ENCODE results near the gene CFAP73.
A peak's percentile ranks its signal among the peaks of the same experiment; 100 is the strongest.

Gene CFAP73

DNA sequence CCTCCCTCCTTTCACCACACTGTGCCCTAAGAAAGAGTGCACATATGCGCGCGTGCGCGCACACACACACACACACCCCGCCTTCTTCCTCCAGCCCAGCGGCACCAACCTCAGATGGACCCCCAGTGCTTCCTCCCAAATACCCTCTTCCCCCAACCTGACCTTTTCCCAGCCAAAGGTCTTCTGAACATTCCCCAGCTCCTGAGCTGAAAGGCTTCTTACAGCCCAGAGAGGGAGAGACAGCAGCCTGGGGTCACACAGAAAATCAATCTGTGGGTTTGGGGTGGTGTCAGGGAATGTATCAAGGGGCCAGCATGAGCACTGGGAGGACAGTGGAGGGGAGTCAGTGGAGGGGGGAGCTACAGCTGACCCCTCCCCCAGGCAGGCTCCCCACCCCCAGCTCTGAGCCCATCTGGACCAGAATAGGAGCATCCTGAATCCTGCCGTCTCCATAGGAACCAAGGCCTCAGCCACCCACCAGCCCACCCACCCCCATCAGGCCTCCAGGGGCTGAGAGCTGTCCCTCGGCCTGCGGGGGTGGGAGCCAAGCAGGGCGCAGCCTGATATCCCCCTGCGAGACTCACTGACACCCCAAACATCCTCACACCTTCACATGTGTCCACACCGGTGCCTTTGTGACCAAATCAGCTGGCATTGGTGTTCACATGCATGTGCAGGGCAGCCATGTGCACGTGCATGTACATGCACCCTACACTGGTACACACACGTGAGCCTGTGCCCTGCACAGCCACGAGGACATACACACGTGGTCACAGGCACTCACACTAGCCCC lies 19.7 kb upstream of the CFAP73 start:
- Mint-ChIP-seq H3K36me3 (ENCODE audit: insufficient read depth) (no peaks in the 10 kb centered on the region), H3K27me3 (peaks cover 0 to 6% of the 10 kb centered on the region in 2 donors), H3K27ac (no peak overlapping the region), H3K4me1 (ENCODE audit: low read depth in 2 of 2) (peaks cover 0 to 2% of the 10 kb centered on the region in 2 donors), H3K4me3 (no peak overlapping the region), H3K9me3 (no peaks in the 10 kb centered on the region)
- DNase-seq = no peak
- ATAC-seq (replicated peaks) = no peak

DNA sequence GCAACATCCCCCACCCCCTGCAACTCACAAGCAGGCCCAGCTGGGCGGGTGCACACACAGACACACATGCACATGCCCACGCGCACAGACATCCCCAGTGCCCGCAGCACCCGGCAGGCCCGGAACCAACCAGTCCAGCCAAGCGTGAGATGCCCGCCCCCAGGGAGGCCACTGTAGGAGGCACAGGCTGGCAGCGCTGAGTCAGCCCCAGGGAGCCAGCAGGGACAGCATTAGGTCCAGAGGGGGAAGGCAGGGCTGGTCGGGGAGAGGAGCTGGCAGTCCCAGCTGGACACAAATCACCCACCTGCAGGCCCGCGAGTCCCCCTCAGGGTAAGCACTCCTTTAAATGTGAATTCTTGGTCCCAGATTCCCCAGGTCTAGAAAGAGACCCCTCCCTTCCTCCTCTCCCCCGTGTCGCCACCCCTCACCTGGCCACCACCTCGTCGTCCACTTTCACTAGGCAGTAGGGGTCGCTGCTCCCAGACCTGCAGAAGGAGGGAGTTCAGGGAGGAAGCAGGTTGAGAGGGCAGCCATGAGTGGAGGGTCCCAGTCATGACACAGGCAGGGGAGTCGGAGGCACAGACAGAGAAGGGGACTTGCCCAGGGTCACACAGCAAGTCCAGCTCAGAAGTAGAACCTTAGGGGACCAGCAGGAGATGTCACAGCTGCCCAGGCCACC lies 18.9 kb upstream of the CFAP73 start:
- Mint-ChIP-seq H3K27ac (no peak overlapping the region), H3K4me3 (no peak overlapping the region), H3K36me3 (ENCODE audit: insufficient read depth) (no peaks in the 10 kb centered on the region), H3K4me1 (ENCODE audit: low read depth in 2 of 2) (peaks cover 0 to 6% of the 10 kb centered on the region in 2 donors), H3K27me3 (peaks cover 7% of the 10 kb centered on the region in 2 donors), H3K9me3 (no peaks in the 10 kb centered on the region)
- ATAC-seq (replicated peaks) (peak; percentile 32), DNase-seq (no peak)

DNA sequence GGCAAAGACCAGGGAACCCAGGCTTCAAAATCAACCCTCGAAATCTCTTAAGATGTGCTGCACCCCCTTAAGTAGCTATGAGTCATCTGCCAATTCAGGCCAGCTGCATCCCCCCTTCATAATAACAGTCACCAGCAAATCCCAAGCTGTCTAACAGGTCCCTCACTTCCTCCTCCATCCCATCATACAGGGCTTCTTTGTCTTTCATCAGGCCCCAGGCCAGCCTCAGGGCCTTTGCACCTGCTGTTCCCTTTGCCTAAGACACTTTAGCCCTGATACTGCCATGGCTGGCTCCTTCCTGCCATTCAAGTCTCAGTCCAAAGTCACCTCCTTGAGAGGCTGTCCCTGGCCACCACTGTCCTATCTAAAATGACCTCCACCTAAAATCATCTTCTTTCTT lies 18.0 kb upstream of the CFAP73 start:
- Mint-ChIP-seq H3K27me3 (peaks cover 15 to 16% of the 10 kb centered on the region in 2 donors), H3K27ac (no peak overlapping the region), H3K4me3 (no peak overlapping the region), H3K36me3 (ENCODE audit: insufficient read depth) (no peaks in the 10 kb centered on the region), H3K4me1 (ENCODE audit: low read depth in 2 of 2) (peaks cover 5 to 13% of the 10 kb centered on the region in 2 donors), H3K9me3 (no peaks in the 10 kb centered on the region)
- DNase-seq (no peak), ATAC-seq (replicated peaks) (no peak)

DNA sequence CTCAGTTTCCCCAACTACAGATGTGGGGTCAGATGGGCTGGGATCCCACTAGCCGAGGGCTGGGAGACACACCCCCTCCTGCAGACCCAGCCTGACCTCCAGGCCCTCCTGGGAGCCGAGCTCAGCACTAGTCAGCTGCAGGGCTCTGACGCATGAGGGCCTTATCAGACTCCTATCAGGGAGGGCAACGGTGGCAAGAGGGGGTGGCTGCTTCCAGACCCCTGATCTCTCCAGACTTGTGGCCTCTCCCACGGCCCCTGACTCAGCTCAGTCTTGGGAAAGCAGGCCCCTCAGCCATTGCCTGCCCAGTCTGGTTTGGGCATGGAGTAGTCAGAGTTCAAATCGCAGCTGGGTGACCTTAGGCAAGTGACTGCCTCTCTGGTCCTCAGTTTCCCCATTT lies 16.5 kb upstream of the CFAP73 start:
- Mint-ChIP-seq H3K4me1 (ENCODE audit: low read depth in 2 of 2) (peaks cover 5 to 16% of the 10 kb centered on the region in 2 donors), H3K27me3 (peaks cover 20 to 22% of the 10 kb centered on the region in 2 donors), H3K27ac (no peak overlapping the region), H3K36me3 (ENCODE audit: insufficient read depth) (no peaks in the 10 kb centered on the region), H3K4me3 (no peak overlapping the region), H3K9me3 (no peaks in the 10 kb centered on the region)
- DNase-seq = no peak
- no peak for ATAC-seq (replicated peaks)

DNA sequence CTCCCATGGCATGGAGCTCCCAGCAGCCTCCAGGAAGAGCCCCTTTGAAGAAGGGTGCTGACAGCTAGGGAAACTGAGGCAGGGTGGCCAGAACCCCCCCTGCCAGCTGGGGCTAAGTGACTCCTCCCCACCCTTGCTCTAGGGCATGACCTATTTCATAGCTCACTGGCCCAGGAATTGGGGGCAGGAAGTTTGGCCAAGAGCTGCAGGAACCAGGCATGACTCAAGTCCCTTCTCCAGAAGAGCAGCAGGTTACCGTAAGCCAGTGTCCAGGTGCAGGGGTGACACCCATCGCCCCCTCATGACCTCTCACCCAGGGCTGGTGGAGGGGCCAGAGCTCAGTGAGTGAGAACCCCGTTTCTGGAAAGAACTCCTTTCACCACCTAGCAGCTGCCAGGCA lies 15.9 kb upstream of the CFAP73 start:
- Mint-ChIP-seq H3K4me3 (peak overlapping the region in 1 of 2 donors; percentile 14), H3K36me3 (ENCODE audit: insufficient read depth) (no peaks in the 10 kb centered on the region), H3K27me3 (peaks cover 15 to 22% of the 10 kb centered on the region in 2 donors), H3K27ac (no peak overlapping the region), H3K9me3 (no peaks in the 10 kb centered on the region), H3K4me1 (ENCODE audit: low read depth in 2 of 2) (peaks cover 5 to 16% of the 10 kb centered on the region in 2 donors)
- DNase-seq (no peak), ATAC-seq (replicated peaks) (no peak)

DNA sequence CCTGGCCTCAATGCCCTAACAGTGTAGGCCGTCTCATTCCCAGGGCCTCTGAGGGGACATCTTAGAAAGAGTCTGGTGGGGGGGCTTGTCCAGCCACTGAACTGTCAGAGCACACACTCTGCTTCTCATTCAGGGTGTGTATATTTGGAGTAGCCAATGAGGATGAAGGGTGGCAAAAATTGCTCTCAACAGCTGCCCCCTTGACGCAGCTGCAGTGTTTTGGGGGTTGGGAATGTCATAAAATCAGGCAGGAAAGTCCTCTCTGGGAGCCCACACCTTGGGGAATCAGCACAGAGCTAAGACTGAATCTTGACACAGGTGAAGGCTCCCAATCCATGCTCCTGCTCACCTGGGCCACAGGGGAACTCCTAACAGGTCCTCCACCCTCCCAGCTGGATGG lies 15.5 kb upstream of the CFAP73 start:
- Mint-ChIP-seq H3K27ac (no peak overlapping the region), H3K36me3 (ENCODE audit: insufficient read depth) (no peaks in the 10 kb centered on the region), H3K4me1 (ENCODE audit: low read depth in 2 of 2) (peaks cover 5 to 16% of the 10 kb centered on the region in 2 donors), H3K27me3 (peaks cover 15 to 22% of the 10 kb centered on the region in 2 donors), H3K9me3 (no peaks in the 10 kb centered on the region), H3K4me3 (peak overlapping the region in 1 of 2 donors; percentile 14)
- ATAC-seq (replicated peaks) (no peak), DNase-seq (no peak)

DNA sequence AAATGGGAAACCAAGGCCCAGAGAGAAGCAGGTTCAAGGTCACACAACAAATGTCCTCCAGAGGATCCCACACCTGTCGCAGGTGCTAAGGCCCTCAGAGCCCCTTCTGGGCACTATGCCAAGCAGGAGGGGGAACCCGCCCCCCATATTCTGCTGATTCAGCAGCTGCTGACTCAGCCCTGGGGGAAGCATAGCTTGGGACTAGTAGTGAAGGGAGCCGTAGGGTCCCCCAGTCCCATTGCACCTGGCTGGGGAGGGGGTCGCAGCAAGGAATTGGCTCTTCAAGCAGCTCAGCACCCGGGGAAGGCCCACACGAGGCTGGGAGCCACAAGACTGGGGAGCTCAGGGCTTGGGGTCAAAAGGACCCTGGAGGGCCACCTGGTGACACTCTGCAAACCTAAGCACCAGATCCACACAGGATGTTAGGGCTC lies 15.0 kb upstream of the CFAP73 start:
- no peaks in the 10 kb centered on the region for H3K9me3 Mint-ChIP-seq
- H3K27ac Mint-ChIP-seq = no peak overlapping the region
- H3K27me3 Mint-ChIP-seq = peaks cover 15 to 22% of the 10 kb centered on the region in 2 donors

DNA sequence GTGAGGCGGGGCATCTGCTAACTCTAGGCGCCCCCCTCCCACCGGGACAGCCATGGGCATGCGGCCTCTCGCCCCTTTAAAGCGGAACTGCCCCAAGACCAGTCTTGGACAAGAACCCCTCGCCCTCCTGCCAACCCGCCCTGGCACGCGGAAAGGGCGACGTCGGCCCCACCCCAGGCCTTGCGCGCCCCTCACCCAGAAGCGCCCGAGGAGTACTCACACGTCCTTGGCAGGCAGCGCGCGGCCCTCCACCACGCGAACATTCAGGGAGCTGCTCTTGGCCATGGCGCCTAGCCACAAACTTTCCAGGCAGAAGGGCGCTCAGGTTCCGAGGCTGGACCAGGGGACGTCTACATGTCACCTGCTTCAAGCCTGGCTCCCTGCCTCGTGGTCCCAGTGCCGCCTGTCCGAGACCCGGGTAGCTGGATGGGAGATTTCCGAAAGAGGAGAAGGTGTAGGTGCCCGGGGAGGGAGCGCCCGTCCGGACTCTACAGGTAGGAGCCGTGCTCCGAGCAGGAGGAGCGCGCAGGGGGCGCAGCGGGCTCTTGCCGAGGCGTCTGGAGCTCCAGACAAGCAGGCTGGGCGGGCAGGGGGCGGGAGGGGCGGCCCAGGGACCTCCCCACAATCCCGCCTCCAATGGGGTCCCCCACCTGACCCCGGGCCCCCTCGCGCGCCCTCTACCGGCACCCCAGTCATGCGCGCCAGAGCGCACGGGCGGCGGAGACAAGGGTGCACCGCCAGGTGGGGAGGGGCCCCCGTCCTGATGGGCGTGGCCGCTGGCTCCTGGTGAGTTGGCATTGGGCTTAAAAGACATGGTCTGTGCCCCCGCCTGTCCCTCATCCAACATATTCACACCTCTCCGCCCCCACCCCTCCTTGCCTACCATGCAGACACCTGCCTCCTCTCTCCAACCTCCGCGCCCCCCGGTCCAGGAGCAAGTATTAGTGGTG lies 14.1 kb upstream of the CFAP73 start, which contains the start of gene RASAL1:
Gene RASAL1 (minus strand): TSS at position 584 of the 950 bp plus-strand sequence. CDS start 299 bp downstream, at position 285.
- peak; percentile 85 for ATAC-seq (replicated peaks)
- DNase-seq = peak; percentile 56 to 77 (median 75)
- peaks cover 15 to 22% of the 10 kb centered on the region in 2 donors for H3K27me3 Mint-ChIP-seq
- H3K4me3 Mint-ChIP-seq = peak within 1 kb of the TSS; percentile 79
- H3K9me3 Mint-ChIP-seq = no peaks in the 10 kb centered on the region
- H3K36me3 Mint-ChIP-seq (ENCODE audit: insufficient read depth) = no peaks in the 10 kb centered on the region
- H3K27ac Mint-ChIP-seq = peak within 1 kb of the TSS; percentile 7 to 83
- peaks cover 5 to 14% of the 10 kb centered on the region in 2 donors for H3K4me1 Mint-ChIP-seq (ENCODE audit: low read depth in 2 of 2)

More for the DNA sequence above, 15.0 kb upstream of the CFAP73 start:
- DNase-seq (no peak), ATAC-seq (replicated peaks) (no peak)
- H3K4me3 Mint-ChIP-seq = no peak overlapping the region
- peaks cover 5 to 16% of the 10 kb centered on the region in 2 donors for H3K4me1 Mint-ChIP-seq (ENCODE audit: low read depth in 2 of 2)
- H3K36me3 Mint-ChIP-seq (ENCODE audit: insufficient read depth) = no peaks in the 10 kb centered on the region

DNA sequence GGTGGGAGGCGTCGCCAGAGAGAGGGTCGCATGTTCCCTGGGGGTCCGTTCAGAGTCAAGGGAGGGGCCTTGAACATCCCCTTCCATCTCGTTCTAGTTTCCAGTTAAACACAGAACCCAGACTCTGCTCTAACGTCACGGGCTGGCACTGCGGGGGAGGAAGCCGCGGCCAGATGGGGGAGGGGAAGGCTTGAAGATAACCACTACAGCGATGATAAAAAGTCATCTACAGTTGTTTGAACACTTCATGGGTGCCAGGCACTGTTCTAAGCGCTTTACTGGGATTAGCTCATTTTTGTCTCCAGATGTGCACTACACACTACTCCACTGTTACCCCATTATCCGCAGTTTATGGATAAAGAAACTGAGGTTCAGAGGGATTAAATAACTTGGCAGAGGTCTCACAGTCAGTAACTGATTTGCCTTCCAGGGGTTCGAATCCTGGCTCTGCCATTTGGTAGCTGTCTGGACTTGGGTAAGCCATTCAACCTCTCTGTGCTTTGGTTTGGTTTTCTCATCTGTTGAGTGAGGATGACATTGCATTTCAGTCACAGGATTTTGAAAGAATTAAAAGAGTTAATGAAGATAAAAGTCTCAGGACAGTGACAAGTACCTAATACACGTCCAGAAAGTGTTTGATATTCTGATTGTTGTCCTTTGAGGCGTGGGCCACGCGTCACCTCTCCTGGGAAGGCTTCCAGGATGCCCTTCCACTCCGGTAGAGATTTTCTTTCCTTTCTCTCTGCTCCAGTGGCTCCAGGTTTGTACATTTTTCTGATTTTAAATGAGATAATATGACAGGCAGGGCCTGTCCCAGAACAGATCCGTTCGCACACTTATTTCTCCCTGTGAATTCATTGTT lies 13.2 kb upstream of the CFAP73 start:
- H3K4me3 Mint-ChIP-seq = peak overlapping the region; percentile 79
- H3K27ac Mint-ChIP-seq = peak overlapping the region; percentile 7 to 83
- H3K36me3 Mint-ChIP-seq (ENCODE audit: insufficient read depth) = no peaks in the 10 kb centered on the region
- ATAC-seq (replicated peaks) = peak; percentile 79
- H3K4me1 Mint-ChIP-seq (ENCODE audit: low read depth in 2 of 2) = peaks cover 5 to 14% of the 10 kb centered on the region in 2 donors
- H3K27me3 Mint-ChIP-seq = peaks cover 15 to 22% of the 10 kb centered on the region in 2 donors
- no peaks in the 10 kb centered on the region for H3K9me3 Mint-ChIP-seq
- peak; percentile 46 to 63 (median 63) for DNase-seq

DNA sequence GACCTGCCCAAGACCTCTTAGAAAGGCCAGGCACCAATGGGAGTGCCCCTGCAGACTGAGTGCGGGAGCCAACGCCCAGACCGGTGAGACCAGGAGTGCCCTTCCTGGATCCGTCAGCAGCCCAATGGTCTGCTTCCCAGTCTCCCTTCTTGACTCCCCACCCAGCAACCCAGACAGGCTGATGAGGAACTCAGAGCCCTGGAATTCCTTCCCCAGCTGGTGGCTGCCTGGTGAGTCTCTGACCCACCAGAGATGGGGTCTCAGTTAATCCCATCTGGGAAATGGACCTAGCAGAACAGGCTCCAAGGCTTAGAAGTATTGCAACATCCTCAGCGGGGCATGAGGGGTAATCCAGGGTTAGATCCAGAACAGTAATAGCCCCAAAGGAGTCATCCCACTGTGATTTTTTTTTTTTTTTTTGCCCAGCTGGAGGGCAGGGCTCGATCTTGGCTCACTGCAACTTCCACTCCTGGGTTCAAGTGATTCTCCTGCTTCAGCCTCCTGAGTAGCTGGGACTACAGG lies 12.5 kb upstream of the CFAP73 start:
- DNase-seq (no peak), ATAC-seq (replicated peaks) (no peak)
- Mint-ChIP-seq H3K9me3 (no peaks in the 10 kb centered on the region), H3K4me3 (no peak overlapping the region), H3K36me3 (ENCODE audit: insufficient read depth) (no peaks in the 10 kb centered on the region), H3K4me1 (ENCODE audit: low read depth in 2 of 2) (peaks cover 5 to 14% of the 10 kb centered on the region in 2 donors), H3K27ac (peak overlapping the region in 1 of 2 donors; percentile 7), H3K27me3 (peaks cover 15 to 22% of the 10 kb centered on the region in 2 donors)

DNA sequence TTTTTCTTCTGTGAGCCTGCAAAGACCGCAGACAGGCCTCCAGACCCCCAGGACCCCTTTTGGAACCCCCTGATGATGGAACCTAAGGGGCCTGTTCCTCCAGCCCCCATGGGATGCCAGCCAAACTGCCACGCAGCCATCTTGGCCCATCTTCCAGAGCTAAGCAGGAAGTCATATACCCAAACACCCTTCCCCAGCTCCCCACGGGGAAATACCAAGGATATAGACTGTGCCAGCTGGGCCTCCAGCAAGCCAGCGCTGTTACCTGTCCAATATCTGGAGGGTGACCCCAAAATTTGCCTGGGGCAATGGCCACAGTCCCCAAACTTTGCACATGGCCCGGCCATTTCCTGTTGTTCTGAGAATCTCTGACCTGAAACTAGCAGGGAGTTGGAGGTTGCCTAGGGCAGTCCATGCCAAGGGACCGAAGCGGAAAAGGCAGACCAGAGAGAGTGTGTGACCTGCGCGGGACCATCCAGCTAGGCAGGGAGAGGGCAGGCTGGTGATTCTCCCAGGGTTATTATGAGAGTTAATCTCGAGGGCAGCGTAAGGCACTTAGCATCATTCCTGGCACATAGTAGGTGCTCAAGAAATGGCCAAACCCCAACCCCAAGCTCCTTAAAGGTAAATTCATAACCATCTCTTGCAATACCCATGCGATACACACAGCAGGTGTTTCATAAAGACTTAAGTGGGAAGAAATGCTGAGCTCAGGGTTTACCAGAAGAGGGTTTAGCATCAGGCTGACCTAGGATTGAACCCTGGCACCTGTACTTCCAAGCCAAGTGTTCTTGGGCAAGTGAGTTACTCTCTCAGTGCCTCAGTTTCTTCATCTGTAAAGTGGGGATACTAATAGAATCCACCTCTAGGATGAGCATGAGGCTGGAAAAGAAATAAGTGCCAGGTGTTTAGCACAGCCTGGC lies 11.4 kb upstream of the CFAP73 start:
- Mint-ChIP-seq H3K4me3 (no peak overlapping the region), H3K36me3 (ENCODE audit: insufficient read depth) (no peaks in the 10 kb centered on the region), H3K27ac (no peak overlapping the region), H3K27me3 (peaks cover 15 to 27% of the 10 kb centered on the region in 2 donors), H3K4me1 (ENCODE audit: low read depth in 2 of 2) (peaks cover 5 to 14% of the 10 kb centered on the region in 2 donors), H3K9me3 (no peaks in the 10 kb centered on the region)
- DNase-seq (no peak), ATAC-seq (replicated peaks) (no peak)

All from effector memory CD8-positive, alpha-beta T cell (primary cell).